ENCODE measurements around the gene FMO2.

FMO2 gene

DNA sequence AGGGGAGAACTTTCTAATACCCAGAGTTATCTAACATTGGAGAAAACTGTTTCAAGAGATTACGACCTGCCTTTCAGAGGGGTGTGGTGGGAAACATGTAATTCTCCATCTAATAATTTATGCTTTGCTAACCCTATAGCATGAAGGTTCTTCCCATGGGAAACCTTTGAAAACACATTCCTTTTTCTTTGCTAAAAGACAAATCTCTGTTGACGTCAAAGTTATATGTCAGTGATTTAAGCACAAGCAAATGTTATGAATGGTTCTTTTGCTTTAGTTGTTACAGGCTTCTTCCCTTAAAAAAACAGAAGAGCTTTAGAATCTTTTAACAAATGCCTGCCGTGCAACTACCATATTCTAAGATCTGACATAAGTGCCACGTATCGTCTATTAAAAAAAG lies 19.2 kb downstream of the FMO2 start:
- H3K4me3 ChIP-seq (ENCODE audit: low read depth, low read length) = no peak overlapping the region
- no peak for DNase-seq (ENCODE audit: low read depth)
- TF ChIP-seq, protein P1, sequence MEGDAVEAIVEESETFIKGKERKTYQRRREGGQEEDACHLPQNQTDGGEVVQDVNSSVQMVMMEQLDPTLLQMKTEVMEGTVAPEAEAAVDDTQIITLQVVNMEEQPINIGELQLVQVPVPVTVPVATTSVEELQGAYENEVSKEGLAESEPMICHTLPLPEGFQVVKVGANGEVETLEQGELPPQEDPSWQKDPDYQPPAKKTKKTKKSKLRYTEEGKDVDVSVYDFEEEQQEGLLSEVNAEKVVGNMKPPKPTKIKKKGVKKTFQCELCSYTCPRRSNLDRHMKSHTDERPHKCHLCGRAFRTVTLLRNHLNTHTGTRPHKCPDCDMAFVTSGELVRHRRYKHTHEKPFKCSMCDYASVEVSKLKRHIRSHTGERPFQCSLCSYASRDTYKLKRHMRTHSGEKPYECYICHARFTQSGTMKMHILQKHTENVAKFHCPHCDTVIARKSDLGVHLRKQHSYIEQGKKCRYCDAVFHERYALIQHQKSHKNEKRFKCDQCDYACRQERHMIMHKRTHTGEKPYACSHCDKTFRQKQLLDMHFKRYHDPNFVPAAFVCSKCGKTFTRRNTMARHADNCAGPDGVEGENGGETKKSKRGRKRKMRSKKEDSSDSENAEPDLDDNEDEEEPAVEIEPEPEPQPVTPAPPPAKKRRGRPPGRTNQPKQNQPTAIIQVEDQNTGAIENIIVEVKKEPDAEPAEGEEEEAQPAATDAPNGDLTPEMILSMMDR (IDR thresholded peaks at IDR 0.05; ENCODE audit: low read depth, low read length, missing control alignments) = no peak
- in situ Hi-C loops (cut with HindIII; ENCODE audit: low sequenced_read_pairs) = no loop called here

DNA sequence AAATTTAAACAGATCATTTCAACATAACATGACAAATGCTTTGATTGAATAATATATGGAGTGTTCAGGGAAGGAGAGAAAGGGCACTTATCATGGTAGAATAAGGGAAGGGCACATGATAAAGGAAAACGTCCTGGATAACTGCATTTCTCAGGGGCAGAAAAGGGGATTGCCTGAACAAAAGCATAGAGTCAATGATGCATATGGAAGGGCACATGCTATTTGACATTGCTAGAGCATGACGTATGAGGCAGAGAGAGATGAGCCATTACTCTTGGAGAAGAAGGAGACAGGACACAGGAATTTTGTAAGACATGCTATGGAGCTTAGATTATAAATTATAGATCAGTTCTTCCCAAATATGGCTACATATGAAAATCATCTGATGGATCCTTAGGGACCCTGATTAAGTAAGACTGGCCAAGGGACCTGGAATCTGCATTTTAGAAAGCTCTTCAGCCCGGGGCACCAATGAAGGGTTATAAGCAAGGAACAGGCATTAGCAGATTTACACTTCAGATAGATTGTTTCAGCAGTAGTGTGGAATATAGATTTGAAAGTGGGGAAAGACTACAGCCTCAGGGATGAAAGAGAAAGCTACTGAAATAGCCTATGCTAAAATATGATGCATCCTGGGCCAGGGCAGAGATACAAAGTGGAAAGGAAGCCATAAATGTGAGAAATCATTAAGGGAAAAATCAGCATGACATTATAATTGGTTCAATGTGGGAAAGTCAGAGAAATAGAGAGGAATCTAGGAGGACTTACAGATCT lies 21.3 kb downstream of the FMO2 start:
- in situ Hi-C loops (cut with HindIII; ENCODE audit: low sequenced_read_pairs) = no loop called here
- TF ChIP-seq, protein P1 (IDR thresholded peaks at IDR 0.05; ENCODE audit: low read depth, low read length, missing control alignments) = no peak
- H3K4me3 ChIP-seq (ENCODE audit: low read depth, low read length) = no peak overlapping the region
- DNase-seq (ENCODE audit: low read depth) = no peak

DNA sequence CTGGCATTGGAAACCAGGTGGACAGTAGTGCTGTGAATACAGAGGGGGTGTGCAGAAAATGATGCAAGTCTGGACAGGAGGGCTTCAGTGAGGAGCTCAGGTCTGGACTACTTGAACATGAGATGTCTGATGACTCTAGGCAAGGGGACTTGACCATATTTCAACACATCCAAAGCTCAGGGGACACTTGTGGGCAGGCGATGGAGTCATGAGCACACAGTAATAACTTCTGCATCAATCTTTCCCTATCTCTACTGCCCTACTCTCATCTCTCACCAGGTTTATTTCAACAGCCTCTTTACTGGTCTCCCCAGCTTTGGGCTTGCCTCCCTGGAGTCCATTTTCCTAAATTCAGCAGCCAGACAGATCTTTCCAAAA lies 21.9 kb downstream of the FMO2 start:
- no peak overlapping the region for H3K4me3 ChIP-seq (ENCODE audit: low read depth, low read length)
- TF ChIP-seq, protein P1 (IDR thresholded peaks at IDR 0.05; ENCODE audit: low read depth, low read length, missing control alignments) = no peak
- in situ Hi-C loops (cut with HindIII; ENCODE audit: low sequenced_read_pairs) = no loop called here
- no peak for DNase-seq (ENCODE audit: low read depth)

DNA sequence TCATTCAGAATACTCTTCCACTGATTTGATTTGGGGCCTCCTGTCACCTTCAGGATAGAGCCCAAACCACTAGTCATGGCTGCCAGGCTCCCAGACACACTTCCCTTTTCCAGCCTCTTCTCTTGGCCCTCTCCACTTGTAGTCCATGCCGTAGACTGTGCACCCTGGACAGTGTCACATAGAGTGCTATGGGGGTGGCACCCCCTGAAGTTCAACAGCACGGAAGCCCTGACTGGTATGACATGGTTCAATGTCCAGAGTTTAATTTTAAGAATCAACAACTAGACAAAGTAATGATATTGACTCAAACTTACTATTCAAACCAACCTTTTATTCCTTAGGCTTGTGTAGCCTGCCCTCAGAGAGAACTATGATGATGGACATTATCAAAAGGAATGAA lies 22.3 kb downstream of the FMO2 start:
- H3K4me3 ChIP-seq (ENCODE audit: low read depth, low read length) = no peak overlapping the region
- no peak for DNase-seq (ENCODE audit: low read depth)
- in situ Hi-C loops (cut with HindIII; ENCODE audit: low sequenced_read_pairs) = no loop called here
- TF ChIP-seq, protein P1 (IDR thresholded peaks at IDR 0.05; ENCODE audit: low read depth, low read length, missing control alignments) = no peak

DNA sequence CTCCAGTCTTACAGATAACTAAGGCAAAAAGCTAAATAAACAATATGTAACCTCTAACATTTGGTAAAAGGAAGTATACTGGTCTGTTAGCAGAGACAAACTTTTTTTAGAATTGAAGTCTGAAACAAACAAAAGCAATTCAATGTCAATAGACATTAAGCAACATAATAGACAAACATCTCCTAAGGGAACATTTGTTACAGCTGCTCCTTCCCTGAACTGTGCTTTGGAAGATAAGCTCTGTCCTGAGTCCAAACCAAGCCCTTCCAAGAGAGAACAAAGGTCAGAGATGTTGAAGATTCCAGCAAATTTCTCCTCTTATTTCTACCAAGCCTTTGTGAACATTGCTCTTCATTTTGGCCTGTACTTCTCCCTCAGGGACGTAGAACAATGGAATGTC lies 25.3 kb downstream of the FMO2 start:
- no peak overlapping the region for H3K4me3 ChIP-seq (ENCODE audit: low read depth, low read length)
- no peak for DNase-seq (ENCODE audit: low read depth)
- in situ Hi-C loops (cut with HindIII; ENCODE audit: low sequenced_read_pairs) = no loop called here
- TF ChIP-seq, protein P1 (IDR thresholded peaks at IDR 0.05; ENCODE audit: low read depth, low read length, missing control alignments) = no peak

DNA sequence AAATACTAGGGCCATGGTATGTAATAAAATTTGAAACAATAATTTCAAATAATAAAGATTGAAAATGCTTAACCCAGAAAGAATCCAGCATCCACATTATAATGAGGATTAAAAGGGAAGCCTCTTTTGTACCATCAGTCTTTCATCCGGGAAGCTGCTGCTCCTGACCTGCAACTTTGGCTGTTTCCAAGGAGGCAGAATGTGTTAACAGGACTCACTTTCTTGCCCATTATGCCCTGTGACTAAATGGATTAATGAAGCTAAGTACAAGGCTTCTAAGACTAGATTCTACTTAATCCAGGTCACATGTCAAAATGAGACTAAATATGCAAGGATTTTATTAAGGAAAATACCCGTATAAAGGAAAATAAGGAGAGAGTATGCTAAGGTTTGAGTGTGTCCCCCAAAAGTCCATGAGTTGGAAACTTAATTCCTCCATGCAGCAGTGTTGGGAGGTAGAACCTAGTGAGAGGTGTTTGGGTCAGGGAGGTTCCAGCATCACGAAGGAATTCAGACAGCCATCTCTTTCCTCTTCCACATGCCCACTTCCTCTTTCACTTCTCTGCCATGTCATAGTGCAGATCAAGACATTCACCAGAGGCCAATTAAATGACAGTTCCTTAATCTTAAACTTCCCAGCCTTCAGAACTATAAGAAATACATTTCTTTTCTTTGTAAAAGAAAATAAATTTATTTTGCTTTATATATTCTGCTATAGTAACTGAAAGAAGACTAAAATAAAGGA lies 27.7 kb downstream of the FMO2 start:
- H3K4me3 ChIP-seq (ENCODE audit: low read depth, low read length) = no peak overlapping the region
- in situ Hi-C loops (cut with HindIII; ENCODE audit: low sequenced_read_pairs) = no loop called here
- TF ChIP-seq, protein P1 (IDR thresholded peaks at IDR 0.05; ENCODE audit: low read depth, low read length, missing control alignments) = no peak
- no peak for DNase-seq (ENCODE audit: low read depth)

All from astrocyte of the cerebellum (primary cell).